NCI-H1694 (cell line): ENCODE data around the gene GRIK3.
A peak's percentile ranks its signal among the peaks of the same experiment; 100 is the strongest.
"Not testable (repeated sequence)": the region's sequence is repeated elsewhere in the genome, so short reads cannot be mapped to it uniquely, and the experiment has no call there.

Experiments
- DNase-seq: peaks from one replicate; lab custom pipeline; 2025; lab: John Stamatoyannopoulos, UW

The GRIK3 gene

DNA sequence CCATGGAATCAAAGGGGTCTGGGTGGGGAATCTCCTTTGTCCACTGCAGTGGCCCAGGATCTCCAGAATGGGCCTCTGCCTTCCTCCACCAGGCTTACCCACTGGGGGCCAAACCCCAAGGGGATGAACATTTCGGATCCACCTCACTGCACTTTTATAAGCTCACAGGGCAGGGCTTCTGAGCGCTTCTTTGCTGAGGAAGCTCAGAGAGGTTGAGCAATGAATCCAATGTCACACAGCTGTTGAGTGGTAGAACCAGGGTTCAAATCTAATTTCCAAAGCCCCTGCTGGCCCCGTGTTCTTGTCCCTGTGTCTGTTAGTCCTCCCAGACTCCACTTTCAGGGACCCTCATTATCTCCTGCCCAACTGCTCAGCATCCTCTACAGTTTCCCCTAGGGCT, 250.8 kb downstream of the GRIK3 start:
- no peak for DNase-seq

DNA sequence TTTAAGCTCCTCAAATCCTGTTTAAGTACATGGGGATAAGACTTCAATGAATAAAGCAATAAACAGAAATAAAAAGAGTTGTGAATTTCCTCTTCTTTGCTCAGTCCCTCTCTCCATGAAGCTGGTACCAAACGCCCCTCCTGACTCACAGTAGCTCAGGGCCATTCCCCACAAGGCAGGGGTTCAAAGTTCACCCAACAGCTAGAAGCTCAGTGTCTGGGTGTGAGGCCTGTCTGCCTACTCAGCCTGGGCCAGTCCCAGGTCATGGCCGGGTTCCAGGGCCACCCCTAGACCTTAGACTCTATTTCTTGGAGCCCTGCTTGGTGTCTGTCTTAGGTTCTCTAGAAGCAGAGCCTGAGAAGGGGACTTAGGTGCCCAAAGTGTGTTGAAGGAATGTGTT, 251.5 kb downstream of the GRIK3 start:
- DNase-seq, result no peak

DNA sequence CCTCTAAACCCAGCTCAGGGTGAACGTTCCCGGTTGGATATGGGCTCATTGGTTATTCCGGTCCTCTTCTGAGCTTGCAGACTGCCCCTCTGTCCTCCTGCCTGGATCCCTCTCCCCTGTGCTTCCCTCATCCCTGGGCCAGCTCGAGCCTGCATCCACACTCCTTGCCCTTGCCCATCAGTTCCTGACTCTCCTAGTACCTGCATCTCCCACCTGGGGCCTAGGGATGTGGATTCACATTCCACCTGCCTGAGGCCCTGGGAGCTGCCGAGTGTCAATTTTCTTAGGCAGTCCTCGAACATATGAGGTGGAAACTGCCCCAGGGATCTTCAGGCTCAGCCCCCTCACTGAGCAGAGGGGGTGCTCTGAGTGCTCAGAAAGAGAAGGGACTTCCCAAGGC, 252.2 kb downstream of the GRIK3 start:
- DNase-seq, result no peak

DNA sequence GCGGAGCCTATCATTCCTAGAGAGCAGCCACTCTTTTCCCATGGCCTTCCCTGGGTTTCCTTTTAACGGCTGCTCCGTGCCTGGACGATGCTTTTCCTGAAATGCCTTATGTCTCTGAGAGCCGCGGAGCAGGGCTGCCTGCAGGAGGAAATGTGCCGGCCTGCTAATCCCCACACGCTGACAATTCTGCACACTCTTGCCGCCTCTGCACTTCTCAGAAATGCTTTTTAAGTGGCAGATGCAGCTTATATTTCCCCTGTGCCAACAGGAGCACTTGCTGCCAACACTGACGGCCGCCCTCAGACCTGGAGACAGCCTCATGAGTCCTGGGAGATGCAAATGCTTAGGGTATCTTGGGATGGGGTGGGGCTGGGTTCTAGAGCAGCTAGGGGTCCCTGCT, 253.2 kb downstream of the GRIK3 start:
- DNase-seq, result peak; percentile 34

DNA sequence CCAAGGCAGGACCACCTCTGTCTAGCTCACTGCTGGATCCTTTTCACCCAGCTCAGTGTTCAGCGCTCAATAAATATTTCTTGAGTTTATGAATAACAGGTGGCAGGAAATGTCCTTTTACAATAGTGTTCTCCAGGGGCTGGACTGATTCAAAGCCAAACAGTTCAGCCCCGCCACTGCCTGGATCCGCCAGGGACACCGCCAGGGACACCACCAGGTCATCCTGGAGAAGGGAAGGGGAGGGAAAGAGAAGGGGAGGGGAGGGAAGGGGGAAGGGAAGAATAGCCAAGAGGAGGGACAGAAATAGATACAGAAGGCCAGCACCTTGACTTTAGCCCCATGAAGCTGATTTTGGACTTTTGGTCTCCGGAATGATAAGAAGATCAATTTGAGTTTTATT, 255.6 kb downstream of the GRIK3 start:
- DNase-seq, result no peak

DNA sequence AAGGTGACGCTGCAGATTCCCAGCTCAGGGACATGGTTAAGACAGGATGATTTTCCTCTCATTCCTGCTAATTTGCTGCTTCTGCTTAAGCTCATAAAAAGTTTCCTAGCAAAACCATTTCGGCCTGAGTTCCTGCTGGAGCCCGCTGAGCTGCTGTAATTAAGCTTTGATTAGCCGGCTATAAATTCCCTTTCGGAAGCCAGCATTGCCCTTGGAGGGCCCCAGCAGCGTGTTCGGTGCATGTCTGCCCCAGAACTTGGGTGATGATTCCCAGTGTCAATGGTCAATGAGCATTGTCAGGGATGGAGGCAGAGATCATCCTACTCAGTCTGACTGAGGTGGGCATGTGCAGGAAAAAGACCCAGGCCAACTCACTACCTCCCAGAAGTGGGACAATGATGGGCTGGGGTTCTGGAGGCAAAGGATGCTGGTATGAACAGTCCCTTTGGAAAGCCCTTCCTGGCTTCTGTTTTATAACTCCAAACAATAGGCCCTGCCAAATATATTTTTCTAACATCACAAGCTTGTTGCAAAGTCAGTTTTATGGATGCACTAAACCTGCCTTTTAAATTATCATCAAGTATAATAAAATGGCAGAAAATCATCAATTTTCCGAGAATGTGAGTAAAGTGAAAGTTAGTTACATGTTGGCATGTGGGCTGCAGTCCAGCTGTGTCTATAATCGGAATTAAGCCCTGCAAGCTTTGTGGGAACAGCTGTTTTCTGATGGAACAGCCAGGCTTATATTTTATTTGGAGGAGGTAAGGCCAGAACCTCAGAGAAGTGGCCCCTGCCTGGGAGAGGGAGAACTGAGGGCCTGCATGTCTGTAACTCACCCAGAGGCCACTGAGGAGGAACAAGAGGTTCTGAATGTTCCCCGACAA, 257.1 kb downstream of the GRIK3 start:
- no peak for DNase-seq

DNA sequence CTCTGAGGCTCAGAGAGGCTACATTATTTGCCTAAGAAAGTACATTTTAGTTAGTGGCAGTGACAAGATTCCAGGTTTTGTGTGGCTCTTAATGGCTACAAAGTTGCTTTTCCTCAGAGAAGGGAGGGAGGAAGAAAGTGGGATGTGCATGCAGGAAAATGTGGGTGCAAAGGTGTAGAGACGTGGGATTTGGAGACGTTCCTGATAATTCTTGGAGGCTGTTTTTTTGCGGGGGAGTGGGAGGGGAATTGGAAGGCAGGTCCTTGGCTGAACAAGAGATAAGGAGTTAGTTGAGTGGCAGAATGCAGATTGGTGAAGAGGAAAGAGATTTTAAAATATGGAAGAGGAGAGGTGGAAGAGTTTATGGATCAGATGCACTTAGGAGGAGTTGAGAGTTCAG, 258.1 kb downstream of the GRIK3 start:
- no peak for DNase-seq

DNA sequence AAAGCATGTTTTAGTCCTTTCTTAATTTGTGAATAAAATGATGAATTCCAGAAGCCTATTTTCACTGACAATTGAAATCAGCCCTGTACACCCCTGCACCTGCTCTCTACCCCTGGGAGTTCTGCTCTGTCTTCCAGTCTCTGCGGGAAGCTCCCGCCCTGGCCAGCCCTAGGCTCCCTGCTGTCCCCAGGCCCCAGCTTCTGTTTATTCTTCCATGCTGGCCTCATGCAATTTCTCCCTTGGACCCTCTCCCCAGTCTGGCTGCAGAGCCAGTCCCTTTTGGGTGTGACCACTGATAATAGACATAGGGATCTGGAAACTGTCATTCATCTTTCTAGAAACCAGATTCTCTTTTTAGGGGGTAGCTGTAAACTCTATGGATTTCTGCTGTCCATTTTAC, 258.6 kb downstream of the GRIK3 start:
- DNase-seq, result no peak

DNA sequence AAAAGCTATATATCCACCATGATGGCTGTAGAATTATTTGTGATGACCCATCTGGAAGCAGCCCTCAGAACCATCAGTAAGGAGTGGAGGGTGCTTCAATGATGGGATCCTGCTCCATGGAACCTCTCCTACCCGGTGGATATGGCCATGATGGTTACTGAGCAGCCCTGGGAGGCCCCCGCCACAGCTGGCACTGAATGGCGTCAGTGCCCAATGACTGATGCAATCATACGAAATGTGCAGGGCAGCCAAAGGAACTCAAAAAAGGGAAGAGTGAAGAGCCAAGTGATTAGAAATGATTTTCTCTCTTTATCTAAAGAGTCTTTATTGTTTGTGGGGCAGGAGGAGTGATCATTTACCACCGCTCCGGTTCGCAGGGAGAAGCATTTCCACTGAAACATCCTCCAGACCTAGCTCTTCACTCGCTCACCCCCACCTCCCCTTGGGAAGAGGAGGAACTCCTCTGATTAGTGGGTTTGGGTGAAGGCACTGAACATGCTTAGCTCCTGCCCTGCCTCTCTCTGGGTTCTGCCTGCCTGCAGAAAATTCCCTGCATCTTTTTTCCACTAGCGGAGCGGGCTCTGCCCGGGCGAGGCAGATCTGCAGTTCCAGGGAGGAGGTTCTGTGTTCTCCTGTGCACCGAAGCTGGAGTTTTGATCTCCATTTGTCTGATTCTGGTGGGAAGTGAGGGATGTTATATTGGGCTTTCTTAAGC, 260.3 kb downstream of the GRIK3 start:
- no peak for DNase-seq

DNA sequence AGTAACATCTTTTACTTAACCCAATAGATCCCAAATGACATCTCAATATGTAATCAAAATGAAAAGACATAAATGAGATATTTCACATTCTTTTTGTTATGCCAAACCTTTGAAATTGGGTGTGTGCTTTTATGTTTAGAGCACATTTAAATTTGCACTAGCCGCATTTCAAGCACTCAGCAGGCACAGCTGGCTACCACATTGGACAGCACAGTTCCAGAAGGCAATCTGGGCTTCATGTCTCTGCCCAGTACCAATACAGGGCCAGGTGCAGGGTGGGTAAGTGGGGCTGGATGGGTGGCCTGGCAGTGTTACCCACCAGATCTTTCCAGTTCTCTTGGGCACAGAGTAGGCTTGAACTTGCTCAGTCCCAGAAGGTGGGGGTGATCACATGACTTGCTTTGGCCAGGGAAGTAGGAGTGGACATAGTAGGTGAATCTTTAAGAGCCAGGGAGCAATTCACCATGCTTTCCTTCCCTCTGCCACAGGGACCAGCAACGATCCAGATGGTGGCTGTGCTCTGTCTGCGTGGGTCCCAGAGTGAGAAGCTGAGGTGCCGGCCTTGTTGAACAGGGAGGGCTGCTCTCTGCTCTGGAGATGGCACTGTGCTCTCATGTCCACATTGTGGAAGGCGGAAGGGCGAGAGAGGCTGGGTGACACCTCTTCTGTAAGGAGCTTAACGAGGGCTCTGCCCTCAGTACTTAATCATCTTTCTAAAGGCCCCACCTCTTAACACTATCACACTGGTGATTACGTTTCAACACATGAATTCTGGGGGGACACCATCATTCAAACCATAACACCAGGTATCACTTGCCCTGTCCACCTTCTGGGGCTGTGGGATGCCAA, 261.4 kb downstream of the GRIK3 start:
- no peak for DNase-seq

DNA sequence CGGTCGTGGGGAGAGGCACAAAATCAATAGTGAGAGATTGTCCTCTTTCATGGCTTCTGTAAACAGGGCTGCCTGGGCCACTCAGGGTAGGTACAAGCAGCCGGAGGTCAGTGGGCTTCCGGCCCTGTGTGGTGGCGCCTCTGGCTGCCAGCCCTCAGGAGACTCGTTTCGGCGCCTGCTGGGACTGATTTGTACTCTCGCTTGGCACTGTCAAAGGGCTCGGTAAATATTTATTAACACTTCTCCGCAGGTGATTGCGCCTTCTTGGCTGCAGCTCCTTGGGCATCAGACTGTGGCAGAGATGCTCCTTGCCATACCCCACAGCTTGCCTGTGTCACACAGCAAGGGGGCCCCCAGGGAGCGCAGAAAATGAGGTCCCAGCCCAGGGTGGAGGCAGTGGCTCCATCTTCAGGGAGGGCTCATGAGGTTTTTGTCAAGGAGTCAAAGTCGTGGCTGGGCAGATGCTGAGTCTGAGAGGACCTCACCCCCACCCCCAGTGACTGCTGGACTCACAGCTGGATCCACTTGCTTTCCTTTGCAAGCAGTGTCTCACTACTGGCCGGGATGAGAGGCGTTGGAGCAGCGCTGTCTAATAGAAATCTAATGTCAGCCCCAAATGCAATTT, 262.5 kb downstream of the GRIK3 start:
- DNase-seq, result no peak

DNA sequence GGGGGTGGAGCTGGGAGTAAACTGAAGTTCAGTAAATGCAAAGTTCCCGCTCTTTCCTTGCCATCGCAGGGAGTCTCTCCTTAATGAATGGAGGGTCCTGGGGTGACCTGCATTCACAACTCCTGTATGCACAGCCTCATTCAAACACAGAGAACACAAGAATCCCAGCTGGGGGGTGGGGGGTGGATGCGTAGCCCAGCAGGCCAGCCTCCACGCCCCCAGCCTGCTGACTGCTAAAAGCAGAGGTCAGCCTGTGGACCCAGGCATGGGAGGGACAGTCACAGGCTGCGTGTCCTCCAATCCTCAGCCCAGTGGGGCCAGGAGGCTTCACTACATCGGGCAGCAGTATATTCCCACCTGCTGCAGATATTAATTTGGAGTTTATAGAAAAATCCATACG, 263.1 kb downstream of the GRIK3 start:
- DNase-seq, result no peak

DNA sequence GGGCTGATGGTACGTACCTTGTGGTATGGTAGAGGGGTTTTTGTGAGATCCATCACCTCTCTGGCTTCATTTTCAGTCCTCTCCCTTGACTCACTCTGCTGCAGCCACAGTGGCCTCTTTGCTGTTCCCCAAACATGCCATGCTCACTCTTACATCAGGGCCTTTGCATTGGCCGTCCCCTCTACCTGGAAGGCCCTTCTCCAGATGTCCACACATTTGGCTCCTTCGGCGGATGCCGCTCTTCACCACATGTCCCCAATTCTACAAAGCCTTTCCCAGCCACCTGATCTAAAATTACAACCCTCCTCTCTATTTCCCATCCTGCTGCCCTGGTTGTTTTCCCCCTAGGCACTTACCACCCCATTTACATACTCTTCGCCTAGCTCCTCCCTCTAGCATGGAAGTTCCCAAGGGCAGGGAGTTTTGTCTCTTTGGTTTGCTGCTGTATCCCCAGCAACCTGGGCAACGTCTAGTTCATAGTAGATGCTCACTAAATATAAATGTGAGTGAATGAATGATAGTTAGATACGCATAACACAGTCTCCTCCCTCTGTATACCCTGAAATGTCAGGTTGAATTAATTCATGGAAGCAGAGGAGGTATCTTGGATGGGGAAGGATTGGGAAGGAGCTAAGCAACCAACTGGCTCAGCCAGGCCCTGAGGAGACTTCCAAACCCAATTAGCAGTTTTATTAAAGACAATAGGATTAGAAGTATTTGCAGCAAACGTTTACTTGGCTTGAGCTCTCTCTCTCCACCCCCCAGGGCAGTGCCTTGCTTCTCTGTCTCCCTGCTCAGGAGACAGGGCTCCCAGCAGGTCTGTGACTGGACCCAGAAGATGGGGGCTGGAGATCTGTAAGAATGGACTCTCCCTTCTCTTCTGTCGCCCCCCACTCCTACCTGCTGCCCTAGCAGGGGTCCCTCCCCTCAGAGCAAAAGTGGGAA, 264.2 kb downstream of the GRIK3 start:
- DNase-seq, result no peak

DNA sequence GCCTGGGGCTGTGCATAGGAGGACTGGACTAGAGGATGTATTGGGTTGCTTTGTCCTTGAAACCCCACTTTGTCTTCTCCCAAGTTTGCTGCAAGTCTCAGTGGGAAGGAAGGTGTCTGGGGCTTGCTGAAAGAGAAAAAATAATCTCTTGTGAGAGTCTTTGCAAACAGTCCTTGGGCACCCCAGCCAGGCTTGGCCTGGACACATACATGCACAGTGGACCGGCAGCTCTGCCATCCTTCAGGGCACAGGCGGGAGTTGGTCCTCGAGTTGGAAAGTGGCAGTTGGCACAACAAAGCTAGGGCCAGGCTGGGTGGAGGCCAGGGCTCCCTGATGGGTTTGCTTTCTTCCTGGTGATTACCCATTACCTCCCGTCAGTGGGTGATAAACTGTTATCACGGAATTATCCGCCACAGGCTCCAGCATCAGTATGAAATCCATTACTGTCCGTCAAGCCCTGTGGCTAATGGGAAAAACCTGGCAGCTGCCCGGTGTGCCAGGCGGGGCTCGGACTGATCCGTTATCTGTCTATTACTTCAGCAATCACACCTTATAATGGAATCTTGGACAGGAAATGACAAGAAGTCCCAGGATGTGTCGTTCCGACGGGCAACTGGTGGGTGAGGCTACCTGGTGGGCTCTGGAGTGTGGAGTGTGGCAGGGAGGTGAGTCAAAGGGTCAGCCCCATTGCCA, 265.7 kb downstream of the GRIK3 start:
- DNase-seq, result no peak

DNA sequence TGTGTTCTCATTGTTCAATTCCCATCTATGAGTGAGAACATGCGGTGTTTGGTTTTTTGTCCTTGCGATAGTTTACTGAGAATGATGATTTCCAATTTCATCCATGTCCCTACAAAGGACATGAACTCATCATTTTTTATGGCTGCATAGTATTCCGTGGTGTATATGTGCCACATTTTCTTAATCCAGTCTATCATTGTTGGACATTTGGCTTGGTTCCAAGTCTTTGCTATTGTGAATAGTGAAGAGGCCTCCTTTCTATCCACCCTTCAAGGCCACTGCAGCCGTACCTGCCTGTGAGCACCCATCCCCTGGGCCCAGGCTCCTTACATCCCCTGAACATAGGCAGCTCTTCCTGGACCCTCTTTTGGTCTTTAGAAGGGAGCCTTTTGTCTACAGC, 266.9 kb downstream of the GRIK3 start:
- not testable (repeated sequence) for DNase-seq

DNA sequence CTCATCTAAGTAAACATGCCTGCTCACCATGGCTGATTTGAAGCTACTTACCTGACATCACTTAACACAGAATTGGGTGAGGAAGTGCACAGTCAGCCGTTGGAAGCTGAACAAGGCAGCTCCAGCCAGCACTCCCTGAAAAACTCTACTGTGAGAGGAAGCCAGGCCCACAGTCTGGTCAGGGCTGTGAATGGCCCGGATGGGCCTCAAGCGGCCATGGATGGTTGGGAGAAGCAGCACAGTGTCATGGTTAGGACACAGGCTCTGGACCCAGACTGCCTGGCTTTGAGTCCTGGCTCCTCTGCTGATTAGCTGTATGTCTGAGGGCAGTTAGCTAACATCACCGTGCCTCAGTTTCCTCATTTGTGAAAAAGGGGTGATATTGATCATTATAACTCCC, 267.8 kb downstream of the GRIK3 start:
- no peak for DNase-seq

DNA sequence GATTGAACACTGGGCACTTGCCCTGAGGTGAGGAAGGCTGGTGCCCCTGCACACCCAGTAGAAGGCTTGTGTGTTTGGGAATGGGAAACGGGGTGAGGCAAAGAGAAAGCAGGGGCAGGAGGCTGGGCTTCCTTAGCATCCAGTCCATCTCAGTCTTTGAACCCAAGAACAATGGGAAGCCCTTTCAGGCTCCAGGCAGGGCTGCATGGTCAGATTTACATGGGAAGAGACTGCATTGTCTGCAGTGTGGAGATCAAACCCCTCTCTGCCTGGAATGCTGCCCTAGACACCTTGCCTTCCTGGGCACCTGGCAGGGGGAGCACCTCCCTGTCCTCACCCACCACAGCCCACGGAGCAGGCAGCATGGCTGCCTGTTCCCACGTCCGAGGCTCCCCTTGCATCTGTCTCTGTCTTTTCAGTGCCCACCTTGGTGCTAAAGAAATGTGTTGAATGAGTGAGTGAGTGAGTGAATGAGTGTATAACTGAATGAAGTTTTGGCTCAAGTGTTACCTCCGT, 268.5 kb downstream of the GRIK3 start:
- DNase-seq, result no peak

DNA sequence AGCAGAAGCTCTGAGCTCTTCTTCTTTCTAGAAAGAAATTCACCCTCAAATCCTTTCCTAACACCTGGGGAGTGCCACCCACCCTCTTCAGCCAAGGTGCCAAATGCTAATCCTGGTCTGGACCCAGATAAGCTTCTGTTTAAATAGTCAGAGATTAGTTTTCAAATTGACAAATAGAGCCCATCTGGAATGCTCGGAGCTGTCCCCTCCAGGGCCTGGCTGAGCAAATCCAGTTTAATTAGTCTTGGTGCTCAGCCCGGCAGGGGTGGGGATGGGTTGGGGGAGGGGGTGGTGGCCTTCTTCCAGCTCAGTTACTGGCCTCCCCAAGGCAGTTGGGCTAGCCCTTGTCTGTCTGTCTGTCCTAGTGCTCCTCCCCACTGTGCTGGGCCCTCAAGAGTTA, 269.5 kb downstream of the GRIK3 start:
- DNase-seq, result peak; percentile 49

DNA sequence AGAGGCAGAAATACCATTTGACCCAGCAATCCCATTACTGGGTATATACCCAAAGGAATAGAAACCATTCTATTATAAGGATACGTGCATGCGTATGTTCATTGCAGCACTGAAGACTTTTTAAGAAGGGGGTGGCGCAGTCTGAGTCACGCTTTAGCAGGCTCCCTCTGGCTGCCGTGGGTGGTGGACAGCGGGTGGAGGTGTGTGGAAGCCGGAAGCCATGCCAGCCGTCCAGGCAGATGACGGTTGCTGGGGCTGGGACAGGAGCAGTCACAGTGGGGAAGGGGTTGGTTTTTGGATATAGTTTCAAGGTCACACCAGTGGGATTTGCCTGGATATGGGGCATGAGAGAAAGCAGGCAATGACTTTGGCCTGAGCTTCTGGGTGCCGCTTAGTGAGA, 270.5 kb downstream of the GRIK3 start:
- no peak for DNase-seq

DNA sequence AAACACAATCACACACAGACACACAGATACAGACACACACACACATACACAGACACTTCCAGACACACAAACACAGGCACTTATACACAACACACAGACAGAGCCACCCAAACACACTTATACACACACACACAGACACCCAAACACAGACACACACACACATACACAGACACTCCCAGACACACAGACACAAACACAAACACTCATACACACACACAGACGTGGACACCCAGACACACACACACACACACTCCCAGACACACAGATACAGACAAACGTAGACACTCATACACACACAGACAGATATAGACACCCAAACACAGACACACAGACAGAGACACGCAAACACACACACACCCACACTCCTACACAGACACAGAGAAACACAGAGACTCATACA, 272.1 kb downstream of the GRIK3 start:
- no peak for DNase-seq
